Measurements from ENCODE around the gene NREP. TPM values are rescaled to one million over a fixed set of nuclear protein-coding genes. Genes with fewer than 3 reads are reported as not detected.

NREP gene
- total RNA-seq, 1 experiment from 2014 or later, result not detected

- Histone ChIP-seq H3K4me1 (replicated peaks; ENCODE audit: insufficient read depth) (no peaks in the 10 kb centered on the region), H3K36me3 (ENCODE audit: low read depth) (no peaks in the 10 kb centered on the region), H3F3A (ENCODE audit: insufficient read depth, low read depth) (no peaks in the 10 kb centered on the region), H3K9me3 (ENCODE audit: insufficient read depth, low read depth) (no peaks in the 10 kb centered on the region), H3K9me2 (ENCODE audit: insufficient read depth) (no peaks in the 10 kb centered on the region), H2AFZ (no peak overlapping the region), H3K27ac (no peak overlapping the region), H3K79me2 (ENCODE audit: low read depth) (no peaks in the 10 kb centered on the region), H3K27me3 (ENCODE audit: insufficient read depth, low read depth) (no peaks in the 10 kb centered on the region), H3K4me3 (no peak overlapping the region), H4K20me1 (ENCODE audit: insufficient read depth) (no peaks in the 10 kb centered on the region), H3K4me2 (no peak overlapping the region)
- intact Hi-C loops (cut with micrococcal nuclease; ENCODE audit: unreplicated experiment), result no loop called here
- ChIA-PET CTCF (no interaction called here), POLR2A (ENCODE audit: unreplicated experiment) (no interaction called here)
- TF ChIP-seq, protein P1, sequence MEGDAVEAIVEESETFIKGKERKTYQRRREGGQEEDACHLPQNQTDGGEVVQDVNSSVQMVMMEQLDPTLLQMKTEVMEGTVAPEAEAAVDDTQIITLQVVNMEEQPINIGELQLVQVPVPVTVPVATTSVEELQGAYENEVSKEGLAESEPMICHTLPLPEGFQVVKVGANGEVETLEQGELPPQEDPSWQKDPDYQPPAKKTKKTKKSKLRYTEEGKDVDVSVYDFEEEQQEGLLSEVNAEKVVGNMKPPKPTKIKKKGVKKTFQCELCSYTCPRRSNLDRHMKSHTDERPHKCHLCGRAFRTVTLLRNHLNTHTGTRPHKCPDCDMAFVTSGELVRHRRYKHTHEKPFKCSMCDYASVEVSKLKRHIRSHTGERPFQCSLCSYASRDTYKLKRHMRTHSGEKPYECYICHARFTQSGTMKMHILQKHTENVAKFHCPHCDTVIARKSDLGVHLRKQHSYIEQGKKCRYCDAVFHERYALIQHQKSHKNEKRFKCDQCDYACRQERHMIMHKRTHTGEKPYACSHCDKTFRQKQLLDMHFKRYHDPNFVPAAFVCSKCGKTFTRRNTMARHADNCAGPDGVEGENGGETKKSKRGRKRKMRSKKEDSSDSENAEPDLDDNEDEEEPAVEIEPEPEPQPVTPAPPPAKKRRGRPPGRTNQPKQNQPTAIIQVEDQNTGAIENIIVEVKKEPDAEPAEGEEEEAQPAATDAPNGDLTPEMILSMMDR (conservative IDR thresholded peaks at IDR 0.05), result no peak
- TF ChIP-seq EZH2 (IDR thresholded peaks at IDR 0.05; ENCODE audit: low read depth), result no peak
- DNase-seq, result no peak
- no TSS peak for BruUV-seq (replicated peaks)
These were observed 59.8 kb downstream of the NREP start for GRCh38 chr5:111697215-111697614.

DNA sequence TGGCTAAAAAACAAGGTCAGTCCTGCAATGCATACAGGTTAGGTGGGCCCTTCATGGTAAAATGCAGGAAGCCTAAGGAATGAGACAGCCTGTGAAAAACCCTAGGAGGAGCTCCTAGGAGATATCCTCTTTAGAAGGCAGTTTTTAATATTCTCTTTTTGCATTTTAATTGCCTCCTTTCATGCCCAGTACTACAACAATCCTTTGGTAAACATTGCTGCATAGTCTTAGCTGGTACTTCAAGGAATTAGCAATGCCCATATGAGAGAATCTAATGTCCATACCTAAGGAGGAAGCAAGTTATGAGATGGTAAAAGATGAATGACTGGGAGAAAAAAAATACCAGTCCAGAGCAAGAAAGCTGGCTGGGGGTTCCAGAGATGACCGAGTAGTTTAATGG lies 61.0 kb downstream of the NREP start:
- no peak overlapping the region for H3K4me3 ChIP-seq
- no TSS peak for BruUV-seq (replicated peaks)

DNA sequence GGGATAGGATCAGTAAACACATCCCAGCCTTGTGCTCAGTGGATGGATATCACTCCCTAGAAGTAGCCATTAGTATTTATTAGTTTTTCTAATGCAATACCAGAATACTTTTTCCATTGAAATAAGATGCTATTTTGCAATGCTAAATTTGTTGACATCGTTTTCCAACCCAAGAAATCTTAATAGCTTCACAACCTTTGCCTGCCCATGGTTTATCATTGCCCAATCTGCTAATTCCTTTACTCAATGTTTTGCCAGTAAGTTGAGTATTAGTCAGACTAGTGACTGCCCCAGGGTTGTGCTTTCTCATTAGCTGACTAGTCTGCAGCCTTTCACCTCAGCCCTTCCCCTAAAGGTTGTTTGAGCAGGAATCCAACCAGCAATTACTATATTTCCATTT lies 62.9 kb downstream of the NREP start:
- Histone ChIP-seq H3K9me2 (ENCODE audit: insufficient read depth) (no peaks in the 10 kb centered on the region), H3K4me3 (no peak overlapping the region), H3K4me2 (no peak overlapping the region; the same call in 1 of the 2 replicates), H3K4me1 (replicated peaks; ENCODE audit: insufficient read depth) (no peaks in the 10 kb centered on the region), H3K79me2 (ENCODE audit: low read depth) (no peaks in the 10 kb centered on the region), H3K27ac (no peak overlapping the region), H3F3A (ENCODE audit: insufficient read depth, low read depth) (no peaks in the 10 kb centered on the region), H3K36me3 (ENCODE audit: low read depth) (no peaks in the 10 kb centered on the region), H2AFZ (no peak overlapping the region), H3K9me3 (ENCODE audit: insufficient read depth, low read depth) (no peaks in the 10 kb centered on the region), H3K27me3 (ENCODE audit: insufficient read depth, low read depth) (no peaks in the 10 kb centered on the region), H4K20me1 (ENCODE audit: insufficient read depth) (no peaks in the 10 kb centered on the region)
- intact Hi-C loops (cut with micrococcal nuclease; ENCODE audit: unreplicated experiment), result no loop called here
- DNase-seq, result peak in 1 of 2 experiments; percentile 71
- CTCF ChIA-PET, result no interaction called here
- BruUV-seq (replicated peaks), result no TSS peak
- TF ChIP-seq EZH2 (IDR thresholded peaks at IDR 0.05; ENCODE audit: low read depth), result no peak
- TF ChIP-seq, protein P1 (conservative IDR thresholded peaks at IDR 0.05), result no peak
- POLR2A ChIA-PET (ENCODE audit: unreplicated experiment), result no interaction called here

More for the DNA sequence above, 61.0 kb downstream of the NREP start:
- H3K4me2 ChIP-seq, result no peak overlapping the region
- no peak for DNase-seq
- no peaks in the 10 kb centered on the region for H3K27me3 ChIP-seq (ENCODE audit: insufficient read depth, low read depth)
- no peak for TF ChIP-seq EZH2 (IDR thresholded peaks at IDR 0.05; ENCODE audit: low read depth)
- TF ChIP-seq, protein P1 (conservative IDR thresholded peaks at IDR 0.05), result no peak
- no peaks in the 10 kb centered on the region for H3K79me2 ChIP-seq (ENCODE audit: low read depth)
- ChIA-PET CTCF (no interaction called here), POLR2A (ENCODE audit: unreplicated experiment) (no interaction called here)
- intact Hi-C loops (cut with micrococcal nuclease; ENCODE audit: unreplicated experiment), result no loop called here
- H3F3A ChIP-seq (ENCODE audit: insufficient read depth, low read depth), result no peaks in the 10 kb centered on the region
- H3K4me1 ChIP-seq (replicated peaks; ENCODE audit: insufficient read depth), result no peaks in the 10 kb centered on the region
- no peaks in the 10 kb centered on the region for H3K36me3 ChIP-seq (ENCODE audit: low read depth)
- H3K27ac ChIP-seq, result no peak overlapping the region
- no peaks in the 10 kb centered on the region for H3K9me3 ChIP-seq (ENCODE audit: insufficient read depth, low read depth)
- no peak overlapping the region for H2AFZ ChIP-seq
- H3K9me2 ChIP-seq (ENCODE audit: insufficient read depth), result no peaks in the 10 kb centered on the region
- H4K20me1 ChIP-seq (ENCODE audit: insufficient read depth), result no peaks in the 10 kb centered on the region
